Endothelial cell of umbilical vein (primary cell): ENCODE results near the gene MGAT1. TPM values are rescaled to one million over a fixed set of nuclear protein-coding genes. Genes with fewer than 3 reads are reported as not detected.
"Not testable (repeated sequence)": the region's sequence is repeated elsewhere in the genome, so short reads cannot be mapped to it uniquely, and the experiment has no call there.

Experiments used
- BruUV-seq: library from RNA; stranded (reverse); fragments of 400-500 nt; replicated peaks from 2 replicates; lab custom pipeline; 2021; lab: Mats Ljungman, UMichigan
- CTCF ChIA-PET: fragments of 300-600, 350-600 bp; sonication (Branson Sonifier 250); formaldehyde crosslinking; loops from one replicate; lab custom pipeline; 2021; ENCODE audit warnings: antibody characterized with exemption, inconsistent platforms; lab: Charles Lee
- POLR2A ChIA-PET: fragments of 300-600, 350-600 bp; sonication (Branson Sonifier 250); formaldehyde crosslinking; loops from one replicate; lab custom pipeline; 2021; ENCODE audit warnings: antibody characterized with exemption, inconsistent platforms; lab: Charles Lee
- DNase-seq: peaks from one replicate; pipeline ENCODE4 v3.0.0-alpha.2; 2011; ENCODE audit warnings: low read depth, low spot score
- FAIRE-seq: peaks from 2 replicates; lab custom pipeline; 2011; peaks lifted over from hg19 to GRCh38; lab: Jason Lieb, UNC
- H2AFZ ChIP-seq: 2 replicates; pipeline ENCODE4 v1.6.0; 2012; ENCODE audit warnings: low read depth, low read length, control low read depth, inconsistent platforms
- H3K27ac ChIP-seq: 2 replicates; pipeline ENCODE4 v1.5.1; 2011; ENCODE audit warnings: low read depth, mild to moderate bottlenecking, control low read depth, low read length, moderate library complexity; ENCODE audit not compliant: insufficient read depth
- H3K27me3 ChIP-seq, 2 experiments: 2 replicates each; pipeline versions ENCODE4 v1.6.0 to v1.6.1; 2011; ENCODE audit warnings: low read length in 2 of 2, mixed read lengths in 1 of 2; ENCODE audit not compliant: control insufficient read depth in 2 of 2, insufficient read depth in 2 of 2
- H3K36me3 ChIP-seq, 2 experiments: 2 replicates in 1 of 2; 3 replicates in 1 of 2; pipeline ENCODE4 v1.5.1; 2011; ENCODE audit warnings: low read length in 2 of 2, mild to moderate bottlenecking in 1 of 2, moderate library complexity in 1 of 2; ENCODE audit not compliant: control insufficient read depth in 2 of 2, insufficient read depth in 2 of 2; ENCODE audit errors: extremely low read depth in 1 of 2
- H3K4me1 ChIP-seq: 3 replicates; pipeline ENCODE4 v1.5.1; 2011; ENCODE audit warnings: mild to moderate bottlenecking, low read length; ENCODE audit not compliant: control insufficient read depth, insufficient read depth; ENCODE audit errors: extremely low read depth
- H3K4me2 ChIP-seq: 2 replicates; pipeline ENCODE4 v1.6.1; 2011; ENCODE audit warnings: low read length, control low read depth, mixed read lengths; ENCODE audit not compliant: insufficient read depth
- H3K4me3 ChIP-seq, 3 experiments: fragments of 200-600 bp in 1 of 3; sonication (generic), shearing (Covaris generic) in 1 of 3; replicated peaks in 1 of 3; 2 replicates each; pipeline ENCODE4 v1.5.1; 2011 to 2016; ENCODE audit warnings: control low read depth in 3 of 3, low read length in 3 of 3, mild to moderate bottlenecking in 2 of 3, inconsistent platforms in 1 of 3, low read depth in 1 of 3, moderate library complexity in 1 of 3; ENCODE audit not compliant: insufficient read depth in 1 of 3
- H3K79me2 ChIP-seq: 2 replicates; pipeline ENCODE4 v1.6.0; 2012; ENCODE audit warnings: low read length, inconsistent platforms; ENCODE audit not compliant: control insufficient read depth, insufficient read depth
- H3K9ac ChIP-seq: replicated peaks from 2 replicates; pipeline ENCODE3; 2011; ENCODE audit warnings: low read length, control low read depth; ENCODE audit not compliant: insufficient read depth; ENCODE audit errors: extremely low read depth
- H3K9me1 ChIP-seq: replicated peaks from 3 replicates; pipeline ENCODE4 v1.6.0; 2011; ENCODE audit warnings: mild to moderate bottlenecking, low read length; ENCODE audit not compliant: control insufficient read depth, insufficient read depth; ENCODE audit errors: extremely low read depth
- H3K9me3 ChIP-seq: replicated peaks from 2 replicates; pipeline ENCODE4 v1.5.1; 2012; ENCODE audit warnings: low read length, inconsistent platforms; ENCODE audit not compliant: control insufficient read depth, insufficient read depth
- H4K20me1 ChIP-seq: replicated peaks from 2 replicates; pipeline ENCODE3; 2011; ENCODE audit warnings: mild to moderate bottlenecking, low read length; ENCODE audit not compliant: control insufficient read depth, insufficient read depth; ENCODE audit errors: extremely low read depth
- CTCF ChIP-seq, 2 donors: IDR thresholded peaks; 1 replicate in 1 of 2; 2 replicates in 1 of 2; pipeline ENCODE4 v1.5.1; 2011; ENCODE audit warnings: low read length in 2 of 2, mild to moderate bottlenecking in 2 of 2, moderate library complexity in 2 of 2, control low read depth in 1 of 2, inconsistent platforms in 1 of 2, low read depth in 1 of 2; ENCODE audit not compliant: insufficient read depth in 1 of 2; ENCODE audit errors: extremely low read depth in 1 of 2
- EZH2 ChIP-seq: IDR thresholded peaks from 2 replicates; pipeline ENCODE4 v1.6.1; 2012; ENCODE audit warnings: borderline replicate concordance, low read depth, mild to moderate bottlenecking, moderate library complexity, low read length, inconsistent platforms; ENCODE audit not compliant: severe bottlenecking
- FOS ChIP-seq: IDR thresholded peaks from 2 replicates; pipeline ENCODE4 v1.6.1; 2011; ENCODE audit warnings: mild to moderate bottlenecking, low read length, moderate library complexity, borderline replicate concordance; ENCODE audit not compliant: insufficient read depth
- GATA2 ChIP-seq: IDR thresholded peaks from 2 replicates; pipeline ENCODE4 v1.7.0; 2011; ENCODE audit warnings: low read depth, mild to moderate bottlenecking, moderate library complexity, mixed read lengths, low read length; ENCODE audit not compliant: insufficient read length, insufficient read depth
- JUN ChIP-seq: IDR thresholded peaks from 2 replicates; pipeline ENCODE4 v1.6.1; 2011; ENCODE audit warnings: borderline replicate concordance, low read depth; ENCODE audit not compliant: insufficient read length, insufficient read depth
- MAX ChIP-seq: IDR thresholded peaks from 2 replicates; pipeline ENCODE4 v1.6.1; 2011; ENCODE audit not compliant: insufficient read depth, insufficient read length
- MYC ChIP-seq: IDR thresholded peaks from one replicate; pipeline ENCODE4 v1.6.1; 2011; ENCODE audit warnings: mild to moderate bottlenecking, low read depth, low read length
- POLR2A ChIP-seq: IDR thresholded peaks from 2 replicates; pipeline ENCODE4 v1.6.1; 2012; ENCODE audit warnings: low read depth, mild to moderate bottlenecking, control low read depth, low read length
- POLR2AphosphoS5 ChIP-seq: IDR thresholded peaks from 2 replicates; pipeline ENCODE4 v1.6.1; 2012; ENCODE audit warnings: low read depth, mild to moderate bottlenecking, control low read depth, low read length, moderate library complexity; ENCODE audit not compliant: insufficient read depth
- dilution Hi-C: fragments of 300-500 bp; cut with MboI; formaldehyde crosslinking; loops from one replicate; pipeline ENCODE4 v1.15.0; 2019; ENCODE audit warnings: low sequenced_read_pairs; ENCODE audit not compliant: extremely low pct_ligation_motif_present
- intact Hi-C: fragments of 100-400 bp; cut with micrococcal nuclease; formaldehyde crosslinking; loops from one replicate; pipeline ENCODE4 v1.10.0; 2022
- polyA plus RNA-seq, 4 experiments: library from polyadenylated mRNA; depleted of rRNA in 3 of 4; stranded (reverse) in 3 of 4; unstranded in 1 of 4; fragments of >200 nt; gene quantifications; 2 replicates each; pipeline versions ENCODE4 v1.2.1 to v1.2.3, GENCODE V29; 2011 to 2012; ENCODE audit warnings: missing spikeins in 1 of 4
- total RNA-seq: library from RNA; stranded (reverse); gene quantifications from 2 replicates; pipeline ENCODE4 v1.2.3, GENCODE V29; 2021

Gene MGAT1
- total and polyA plus RNA-seq, 2 donors (not counting 3 experiments of a cell fraction or from before 2014, with no cell fraction given): 123 to 126 TPM

- BruUV-seq, H3K9ac ChIP-seq, H3K4me3 ChIP-seq, H3K27ac ChIP-seq, dilution Hi-C loops, CTCF ChIA-PET, POLR2A ChIA-PET, H3K36me3 ChIP-seq, H3K4me2 ChIP-seq, H3K4me1 ChIP-seq, H4K20me1 ChIP-seq, H3K27me3 ChIP-seq, H2AFZ ChIP-seq, H3K79me2 ChIP-seq, FAIRE-seq, H3K9me1 ChIP-seq, DNase-seq, H3K9me3 ChIP-seq, intact Hi-C loops: not testable (repeated sequence)
Measured at GRCh38 chr5:180740953-180741352, 61.7 kb downstream of the MGAT1 start.

GRCh38 chr5:180739958-180740357 is 62.6 kb downstream of the MGAT1 start, which contains the start of gene OR2Y1:
OR2Y1 (minus strand) TSS chr5:180740058; CDS start chr5:180740058, 0 bp downstream.
- TF ChIP-seq POLR2A: no peak
- no peak for TF ChIP-seq POLR2AphosphoS5
- no peak for TF ChIP-seq EZH2
- TF ChIP-seq MAX: no peak
- TF ChIP-seq JUN: no peak
- TF ChIP-seq FOS: no peak
- no peak for TF ChIP-seq MYC
- no peak for TF ChIP-seq CTCF (IDR thresholded peaks at IDR 0.05; ENCODE audit: extremely low read depth in 1 of 2, insufficient read depth in 1 of 2, low read depth in 1 of 2, low read length in 2 of 2)
- no peak for TF ChIP-seq GATA2
- Histone ChIP-seq H2AFZ (no peak within 1 kb of the TSS), H3K9me3 (no peaks in the 10 kb centered on the region), H4K20me1 (no peaks in the 10 kb centered on the region), H3K9me1 (no peaks in the 10 kb centered on the region), H3K9ac (no peak within 1 kb of the TSS), H3K79me2 (no peaks in the 10 kb centered on the region), H3K27ac (no peak within 1 kb of the TSS), H3K4me3 (no peak within 1 kb of the TSS), H3K27me3 (no peaks in the 10 kb centered on the region), H3K36me3 (no peaks in the 10 kb centered on the region), H3K4me1 (no peaks in the 10 kb centered on the region), H3K4me2 (no peak within 1 kb of the TSS)
- FAIRE-seq (no peak), DNase-seq (no peak)
- CTCF ChIA-PET: no interaction called here
- intact Hi-C loops: no loop called here
- dilution Hi-C loops: no loop called here
- BruUV-seq: no TSS peak
- POLR2A ChIA-PET: no interaction called here
